ENCODE results near the gene LTBP4.

GRCh38 chr19:40594657-40595091 lies 6.5 kb upstream of the LTBP4 start:
- TF ChIP-seq REST (IDR thresholded peaks at IDR 0.05; ENCODE audit: insufficient read depth in 1 of 2, low read depth in 2 of 2, low read length in 2 of 2) (no peak), TAF1 (IDR thresholded peaks at IDR 0.05; ENCODE audit: borderline replicate concordance, insufficient read depth, low read length) (no peak)
